ENCODE data around the gene PCDHA1.
"Not testable (repeated sequence)": the region's sequence is repeated elsewhere in the genome, so short reads cannot be mapped to it uniquely, and the experiment has no call there.

DNA sequence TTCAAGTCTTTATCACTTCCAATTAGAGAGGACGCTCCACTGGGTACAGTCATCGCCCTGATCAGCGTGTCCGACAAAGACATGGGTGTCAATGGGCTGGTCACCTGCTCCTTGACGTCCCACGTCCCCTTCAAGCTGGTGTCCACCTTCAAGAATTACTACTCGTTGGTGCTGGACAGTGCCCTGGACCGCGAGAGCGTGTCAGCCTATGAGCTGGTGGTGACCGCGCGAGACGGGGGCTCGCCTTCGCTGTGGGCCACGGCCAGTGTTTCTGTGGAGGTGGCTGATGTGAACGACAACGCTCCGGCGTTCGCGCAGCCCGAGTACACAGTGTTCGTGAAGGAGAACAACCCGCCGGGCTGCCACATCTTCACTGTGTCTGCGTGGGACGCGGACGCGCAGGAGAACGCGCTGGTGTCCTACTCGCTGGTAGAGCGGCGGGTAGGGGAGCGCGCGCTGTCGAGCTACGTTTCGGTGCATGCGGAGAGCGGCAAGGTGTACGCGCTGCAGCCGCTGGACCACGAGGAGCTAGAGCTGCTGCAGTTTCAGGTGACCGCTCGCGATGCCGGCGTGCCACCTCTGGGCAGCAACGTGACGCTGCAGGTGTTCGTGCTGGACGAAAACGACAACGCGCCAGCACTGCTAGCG lies 22.4 kb downstream of the PCDHA1 start:
- TF ChIP-seq, protein P1, sequence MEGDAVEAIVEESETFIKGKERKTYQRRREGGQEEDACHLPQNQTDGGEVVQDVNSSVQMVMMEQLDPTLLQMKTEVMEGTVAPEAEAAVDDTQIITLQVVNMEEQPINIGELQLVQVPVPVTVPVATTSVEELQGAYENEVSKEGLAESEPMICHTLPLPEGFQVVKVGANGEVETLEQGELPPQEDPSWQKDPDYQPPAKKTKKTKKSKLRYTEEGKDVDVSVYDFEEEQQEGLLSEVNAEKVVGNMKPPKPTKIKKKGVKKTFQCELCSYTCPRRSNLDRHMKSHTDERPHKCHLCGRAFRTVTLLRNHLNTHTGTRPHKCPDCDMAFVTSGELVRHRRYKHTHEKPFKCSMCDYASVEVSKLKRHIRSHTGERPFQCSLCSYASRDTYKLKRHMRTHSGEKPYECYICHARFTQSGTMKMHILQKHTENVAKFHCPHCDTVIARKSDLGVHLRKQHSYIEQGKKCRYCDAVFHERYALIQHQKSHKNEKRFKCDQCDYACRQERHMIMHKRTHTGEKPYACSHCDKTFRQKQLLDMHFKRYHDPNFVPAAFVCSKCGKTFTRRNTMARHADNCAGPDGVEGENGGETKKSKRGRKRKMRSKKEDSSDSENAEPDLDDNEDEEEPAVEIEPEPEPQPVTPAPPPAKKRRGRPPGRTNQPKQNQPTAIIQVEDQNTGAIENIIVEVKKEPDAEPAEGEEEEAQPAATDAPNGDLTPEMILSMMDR (conservative IDR thresholded peaks at IDR 0.05; ENCODE audit: low read length) = not testable (repeated sequence)
- not testable (repeated sequence) for TF ChIP-seq EZH2phosphoT487 (IDR thresholded peaks at IDR 0.05; ENCODE audit: borderline replicate concordance)

Data from Loucy (cell line).